GM19043 (cell line): ENCODE results near the gene ABAT.
A peak's percentile ranks its signal among the peaks of the same experiment; 100 is the strongest.

Source experiments
- ATAC-seq: cut with Tn5 transposase; IDR thresholded peaks from one replicate; pipeline ENCODE4 v1.9.1; 2021; ENCODE audit warnings: low read depth; ENCODE audit not compliant: unreplicated experiment

Gene ABAT

GRCh38 chr16:8674413-8675022, at the start of gene ABAT:
Gene ABAT, plus strand, starts transcription at chr16:8674617. Its CDS starts 61,123 bp downstream, at chr16:8735740.
- peak; percentile 100 for ATAC-seq

GRCh38 chr16:8625491-8626087, 48.8 kb upstream of the ABAT start:
- ATAC-seq: no peak

GRCh38 chr16:8626946-8627345, 47.5 kb upstream of the ABAT start:
- no peak for ATAC-seq

- ATAC-seq: no peak
Observed at GRCh38 chr16:8627456-8627855, 47.0 kb upstream of the ABAT start.

- no peak for ATAC-seq
Observed at GRCh38 chr16:8628981-8629725, 45.3 kb upstream of the ABAT start.

- ATAC-seq: no peak
Observed at GRCh38 chr16:8630255-8630953, 44.0 kb upstream of the ABAT start.

GRCh38 chr16:8631373-8631772, 43.0 kb upstream of the ABAT start:
- no peak for ATAC-seq

- no peak for ATAC-seq
Observed at GRCh38 chr16:8631818-8632465, 42.5 kb upstream of the ABAT start.

GRCh38 chr16:8632675-8633182, 41.7 kb upstream of the ABAT start:
- no peak for ATAC-seq

- ATAC-seq: no peak
Observed at GRCh38 chr16:8634991-8635736, 39.3 kb upstream of the ABAT start.

- ATAC-seq: no peak
Observed at GRCh38 chr16:8639694-8640093, 34.7 kb upstream of the ABAT start.

- ATAC-seq: no peak
Observed at GRCh38 chr16:8641671-8642070, 32.7 kb upstream of the ABAT start.

- no peak for ATAC-seq
Observed at GRCh38 chr16:8642146-8642545, 32.3 kb upstream of the ABAT start.

GRCh38 chr16:8644211-8645140, 29.9 kb upstream of the ABAT start:
- no peak for ATAC-seq

- ATAC-seq: no peak
Observed at GRCh38 chr16:8645141-8645521, 29.3 kb upstream of the ABAT start.

- ATAC-seq: no peak
Observed at GRCh38 chr16:8645831-8646230, 28.6 kb upstream of the ABAT start.

- ATAC-seq: no peak
Observed at GRCh38 chr16:8646326-8647053, 27.9 kb upstream of the ABAT start.

- ATAC-seq: no peak
Observed at GRCh38 chr16:8647721-8648318, 26.6 kb upstream of the ABAT start.
